HG02623 (cell line): ENCODE data around the gene GPR160.
A peak's percentile ranks its signal among the peaks of the same experiment; 100 is the strongest.
"Not testable (repeated sequence)": the region's sequence is repeated elsewhere in the genome, so short reads cannot be mapped to it uniquely, and the experiment has no call there.

ENCODE experiments used
- ATAC-seq: cut with Tn5 transposase; IDR thresholded peaks from one replicate; pipeline ENCODE4 v1.9.1; 2021; ENCODE audit warnings: moderate library complexity; ENCODE audit not compliant: unreplicated experiment

Gene GPR160, protein sequence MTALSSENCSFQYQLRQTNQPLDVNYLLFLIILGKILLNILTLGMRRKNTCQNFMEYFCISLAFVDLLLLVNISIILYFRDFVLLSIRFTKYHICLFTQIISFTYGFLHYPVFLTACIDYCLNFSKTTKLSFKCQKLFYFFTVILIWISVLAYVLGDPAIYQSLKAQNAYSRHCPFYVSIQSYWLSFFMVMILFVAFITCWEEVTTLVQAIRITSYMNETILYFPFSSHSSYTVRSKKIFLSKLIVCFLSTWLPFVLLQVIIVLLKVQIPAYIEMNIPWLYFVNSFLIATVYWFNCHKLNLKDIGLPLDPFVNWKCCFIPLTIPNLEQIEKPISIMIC

GRCh38 chr3:170037463-170038433 is at the start of gene GPR160:
TSS of gene GPR160 (plus strand) at chr3:170037995. CDS start at chr3:170083973, 45,978 bp downstream.
- peak; percentile 75 for ATAC-seq

GRCh38 chr3:169990431-169990830 is 47.4 kb upstream of the GPR160 start:
- no peak for ATAC-seq

- ATAC-seq, result no peak
Observed at GRCh38 chr3:169992156-169992555, 45.6 kb upstream of the GPR160 start.

DNA sequence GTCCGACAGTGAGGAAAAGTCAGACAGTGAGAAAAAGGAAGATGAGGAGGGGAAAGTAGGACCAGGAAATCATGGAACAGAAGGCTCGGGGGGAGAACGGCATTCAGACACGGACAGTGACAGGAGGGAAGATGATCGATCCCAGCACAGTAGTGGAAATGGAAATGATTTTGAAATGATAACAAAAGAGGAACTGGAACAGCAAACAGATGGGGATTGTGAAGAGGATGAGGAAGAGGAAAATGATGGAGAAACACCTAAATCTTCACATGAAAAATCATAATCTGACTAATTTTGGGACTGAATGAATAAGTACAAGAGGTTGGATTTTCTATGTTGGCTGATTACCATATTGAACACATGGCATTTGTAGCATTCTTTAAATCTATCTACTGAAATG is 45.0 kb upstream of the GPR160 start:
- ATAC-seq, result no peak

DNA sequence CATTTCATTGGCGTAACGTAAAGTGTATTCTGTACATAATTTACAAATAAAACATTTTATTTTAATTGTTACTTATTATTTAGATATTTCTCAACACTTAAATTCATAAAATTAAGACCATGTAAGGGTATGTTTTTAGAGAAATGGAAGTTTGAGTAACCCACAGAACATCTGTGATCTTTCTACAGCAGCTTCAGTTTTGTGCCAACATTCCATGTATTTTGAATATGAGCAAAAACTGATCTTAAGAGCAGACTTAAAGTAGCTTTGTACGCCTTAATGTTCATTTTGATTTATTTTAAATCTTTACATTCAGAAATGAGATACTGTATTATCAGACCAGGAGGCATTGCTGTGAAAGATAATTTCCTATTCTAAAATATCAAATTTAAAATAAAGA is 44.0 kb upstream of the GPR160 start:
- no peak for ATAC-seq

GRCh38 chr3:169996063-169996462 is 41.7 kb upstream of the GPR160 start:
- no peak for ATAC-seq

GRCh38 chr3:169998668-169999131 is 39.1 kb upstream of the GPR160 start:
- ATAC-seq, result no peak

- ATAC-seq, result peak; percentile 91
Observed at GRCh38 chr3:169999433-169999832, 38.4 kb upstream of the GPR160 start.

- no peak for ATAC-seq
Observed at GRCh38 chr3:170000051-170000450, 37.7 kb upstream of the GPR160 start.

- no peak for ATAC-seq
Observed at GRCh38 chr3:170002231-170002630, 35.6 kb upstream of the GPR160 start.

DNA sequence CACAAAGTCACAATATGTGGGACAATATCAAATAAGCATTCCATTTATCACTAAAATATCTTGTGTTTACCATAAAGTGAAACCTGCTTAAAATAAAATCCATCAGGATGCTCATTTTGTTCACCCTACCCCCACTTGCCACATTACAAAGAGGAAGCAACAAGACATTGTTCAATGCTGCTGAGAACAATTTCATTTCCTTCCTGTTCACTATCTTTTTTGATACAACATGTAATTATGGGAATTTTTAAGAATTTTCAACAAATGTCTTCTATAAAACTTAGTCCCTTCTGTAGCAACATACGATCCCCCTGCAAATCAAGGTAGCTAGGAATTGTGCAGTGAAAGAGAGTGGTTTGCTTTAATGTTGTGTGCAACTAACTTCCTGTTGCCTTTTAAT is 34.9 kb upstream of the GPR160 start:
- ATAC-seq, result no peak

- ATAC-seq, result no peak
Observed at GRCh38 chr3:170003881-170004356, 33.9 kb upstream of the GPR160 start.

- peak; percentile 92 for ATAC-seq
Observed at GRCh38 chr3:170007031-170007663, 30.6 kb upstream of the GPR160 start.

DNA sequence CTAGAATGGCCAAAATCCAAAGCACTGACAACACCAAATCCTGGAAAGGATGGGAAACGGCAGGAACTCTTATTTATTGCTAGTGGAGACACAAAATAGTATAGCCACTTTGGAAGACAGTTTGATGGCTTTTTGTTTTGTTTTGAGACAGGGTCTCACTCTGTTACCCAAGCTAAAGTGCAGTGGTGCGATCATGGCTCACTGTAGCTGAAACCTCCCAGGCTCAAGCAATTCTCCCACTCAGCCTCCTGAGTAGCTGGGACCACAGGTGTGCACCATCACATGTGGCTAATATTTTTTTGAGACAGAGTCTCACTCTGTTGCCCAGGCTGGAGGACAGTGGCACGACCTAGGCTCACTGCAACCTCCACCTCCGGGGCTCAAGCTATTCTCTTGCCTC is 27.3 kb upstream of the GPR160 start:
- ATAC-seq, result no peak

DNA sequence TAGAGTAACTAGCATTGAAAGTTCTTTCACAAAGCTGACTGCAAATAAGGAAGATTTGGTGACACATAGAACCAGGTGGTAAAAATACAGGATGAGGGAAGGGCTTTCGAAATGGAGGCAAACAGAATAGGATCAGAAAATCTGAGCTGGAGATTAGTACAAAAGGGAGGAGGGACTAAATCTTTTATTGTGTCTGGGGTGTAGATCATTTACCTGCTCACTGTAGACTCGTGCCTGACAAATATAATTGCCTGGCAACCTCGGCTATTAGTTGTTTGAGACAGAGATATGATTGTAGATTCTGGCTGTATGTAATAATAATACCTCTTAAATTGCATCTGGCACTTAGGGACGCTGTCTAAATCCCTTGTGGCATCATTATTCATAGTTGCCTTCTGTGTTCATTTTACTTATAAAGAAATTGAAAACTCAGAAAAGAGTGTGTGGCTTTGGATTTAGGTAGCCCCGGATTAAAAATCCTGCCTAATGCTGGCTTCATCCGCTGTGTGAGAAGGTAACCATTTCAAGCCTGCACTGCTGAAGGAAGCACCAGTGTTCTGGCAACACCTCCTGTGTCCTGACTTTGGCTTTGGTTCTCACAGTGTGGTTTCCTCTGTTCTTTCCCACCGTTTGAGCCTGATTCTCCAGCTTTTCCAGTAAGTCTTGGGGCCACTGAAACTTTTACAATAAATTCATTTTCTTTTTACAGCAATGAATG is 25.0 kb upstream of the GPR160 start:
- no peak for ATAC-seq

DNA sequence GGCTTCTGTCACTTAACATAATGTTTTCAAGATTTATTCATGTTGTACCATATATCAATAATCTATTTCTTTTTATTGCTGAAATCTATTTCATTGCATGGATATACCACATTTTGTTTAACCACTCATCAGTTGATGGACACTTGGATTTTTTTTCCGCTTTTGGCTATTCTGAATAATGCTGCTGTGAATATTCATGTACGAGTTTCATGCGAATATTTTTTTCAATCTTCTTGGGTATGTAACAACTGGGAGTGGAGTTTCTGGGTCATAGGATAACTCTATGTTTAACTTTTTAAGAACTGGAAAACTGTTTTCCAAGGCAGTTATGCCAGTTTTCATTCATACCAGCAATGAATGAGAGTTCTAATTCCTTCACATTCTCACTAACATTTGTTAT is 21.7 kb upstream of the GPR160 start:
- ATAC-seq, result no peak

- ATAC-seq, result not testable (repeated sequence)
Observed at GRCh38 chr3:170019306-170019705, 18.5 kb upstream of the GPR160 start.

GRCh38 chr3:170021083-170021482 is 16.7 kb upstream of the GPR160 start:
- ATAC-seq, result no peak

DNA sequence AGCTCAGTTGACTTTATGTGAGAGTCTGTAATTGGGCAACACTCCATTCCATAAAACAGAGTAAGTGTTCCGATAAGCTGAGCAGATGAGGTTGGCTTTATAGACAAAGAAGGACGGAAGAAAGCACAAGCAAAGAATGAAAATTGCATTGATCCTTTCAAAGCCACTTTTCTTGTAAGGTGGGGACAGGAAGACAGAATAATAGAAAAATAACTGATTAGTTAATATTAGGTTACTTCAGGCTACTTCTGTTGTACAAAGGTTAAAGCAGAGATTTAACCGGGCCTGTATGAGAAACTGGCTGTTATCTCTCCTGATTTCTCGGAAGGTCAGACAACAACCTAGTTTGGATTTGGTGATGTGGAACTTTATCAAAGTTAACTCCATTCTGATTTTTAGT is 15.5 kb upstream of the GPR160 start:
- no peak for ATAC-seq

GRCh38 chr3:170023165-170023564 is 14.6 kb upstream of the GPR160 start:
- no peak for ATAC-seq

- ATAC-seq, result no peak
Observed at GRCh38 chr3:170024581-170024980, 13.2 kb upstream of the GPR160 start.
